NAMALWA (cell line): ENCODE data around the gene CA10.

Experiments
- DNase-seq: peaks from one replicate; pipeline ENCODE4 v3.0.0-alpha.2; 2015; ENCODE audit warnings: low spot score

Gene CA10

GRCh38 chr17:51765282-51766135, 393.0 kb downstream of the CA10 start:
- no peak for DNase-seq

DNA sequence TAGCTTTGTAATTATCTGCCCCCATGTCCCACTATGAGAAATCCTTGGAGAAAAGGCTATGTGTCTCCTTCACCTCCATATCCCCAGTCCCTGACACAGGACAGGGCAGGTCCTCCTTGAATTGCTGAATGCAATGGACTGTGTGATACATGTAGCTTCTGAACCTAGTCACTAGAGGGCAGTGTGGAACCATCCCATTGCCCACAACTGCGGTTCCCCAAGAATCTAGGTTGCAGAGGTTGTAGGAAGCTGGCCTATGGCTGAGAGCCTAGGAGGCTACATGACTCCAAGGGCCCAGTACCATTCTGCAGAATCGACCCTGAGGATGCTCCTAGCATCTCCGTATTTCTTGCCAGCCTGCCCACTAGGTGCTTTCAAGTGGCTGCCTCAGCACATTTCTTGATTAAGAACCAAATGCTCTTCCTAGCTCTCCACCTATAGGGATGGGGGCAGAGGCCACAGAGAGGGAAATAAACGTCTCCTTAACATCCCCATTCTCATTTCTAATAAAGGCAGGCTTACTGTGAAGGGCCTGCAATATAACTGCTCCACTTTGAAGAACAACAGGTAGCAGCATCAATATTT, 394.0 kb downstream of the CA10 start:
- peak; percentile 69 for DNase-seq

GRCh38 chr17:51763058-51763457, 395.5 kb downstream of the CA10 start:
- DNase-seq: no peak

DNA sequence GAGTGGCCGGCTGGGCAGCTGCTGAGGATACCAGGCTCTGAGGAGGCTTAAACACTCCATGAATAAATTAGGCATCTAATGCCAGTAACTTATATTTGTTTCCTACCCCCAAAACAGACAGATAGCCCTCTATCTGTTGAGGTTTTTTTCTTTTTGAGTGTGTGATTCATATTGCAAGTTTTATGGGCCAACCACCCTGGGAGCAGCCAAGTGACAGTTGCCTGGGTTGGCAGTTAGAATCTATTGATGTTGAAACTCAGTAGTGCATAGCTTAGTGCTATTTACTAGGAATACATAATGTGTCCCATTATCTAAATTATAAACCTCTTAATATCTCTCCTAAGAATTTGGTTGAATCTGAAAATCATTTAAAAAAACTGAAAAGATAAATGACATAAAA, 397.4 kb downstream of the CA10 start:
- no peak for DNase-seq

- DNase-seq: no peak
These were observed 399.3 kb downstream of the CA10 start for GRCh38 chr17:51759260-51759659.

- DNase-seq: no peak
These were observed 407.4 kb downstream of the CA10 start for GRCh38 chr17:51751072-51751471.

GRCh38 chr17:51748749-51749604, 409.5 kb downstream of the CA10 start:
- DNase-seq: no peak

DNA sequence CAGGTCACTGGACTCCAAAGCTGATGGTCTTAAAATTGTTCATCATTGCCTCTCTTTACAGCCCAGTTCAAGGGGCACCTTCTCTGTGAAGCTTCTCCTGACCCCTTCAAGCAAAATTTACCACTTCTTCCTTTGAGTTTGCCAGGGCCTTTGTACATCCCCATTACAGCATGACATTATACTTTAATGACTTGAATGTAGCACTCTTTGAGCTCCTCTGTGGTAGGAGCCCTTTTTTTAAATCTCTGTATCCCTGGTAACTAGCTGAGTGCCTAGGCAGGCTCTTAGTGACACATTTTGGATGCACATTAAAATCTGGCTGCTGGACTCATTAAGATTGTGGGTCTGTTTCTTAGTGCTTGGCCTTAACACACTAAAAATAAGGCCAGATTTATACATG, 412.1 kb downstream of the CA10 start:
- DNase-seq: no peak

DNA sequence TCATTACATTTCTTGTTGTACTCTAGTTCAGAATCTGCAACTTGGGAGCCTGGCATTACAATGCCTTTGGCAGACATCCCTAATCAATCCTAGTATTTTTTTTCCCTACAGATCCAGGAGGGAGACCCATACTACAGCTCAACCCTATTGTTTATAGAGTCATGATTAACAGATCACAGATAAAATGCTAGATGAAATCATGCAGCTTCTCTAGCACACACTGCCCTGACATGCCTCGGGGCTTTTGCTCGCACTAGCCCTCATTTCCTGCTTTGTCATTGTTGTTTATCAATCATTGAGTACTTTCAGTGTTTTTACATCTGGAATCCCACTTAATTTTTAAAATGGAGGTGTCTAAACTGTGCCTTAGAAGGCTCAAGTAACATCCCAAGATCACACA, 412.5 kb downstream of the CA10 start:
- no peak for DNase-seq

DNA sequence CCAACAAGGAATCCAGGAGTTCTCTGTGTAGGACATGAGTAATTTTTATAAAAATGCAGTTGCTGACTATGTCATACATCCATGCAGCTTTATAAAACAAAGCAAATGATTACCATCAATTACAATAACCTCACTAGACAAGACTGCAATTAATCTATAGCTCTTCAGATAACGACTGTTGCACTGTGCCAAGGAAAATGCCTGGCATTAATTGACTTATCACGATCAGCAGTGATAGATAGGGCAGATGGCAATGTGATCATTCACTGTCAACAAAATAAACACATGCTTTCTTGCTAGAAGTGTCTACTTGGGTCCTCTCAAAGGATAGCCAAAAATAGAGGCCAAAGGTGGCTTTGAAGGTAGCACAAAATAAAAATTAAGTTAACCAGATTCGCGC, 415.0 kb downstream of the CA10 start:
- DNase-seq: no peak

- DNase-seq: no peak
These were observed 415.9 kb downstream of the CA10 start for GRCh38 chr17:51742571-51742970.

DNA sequence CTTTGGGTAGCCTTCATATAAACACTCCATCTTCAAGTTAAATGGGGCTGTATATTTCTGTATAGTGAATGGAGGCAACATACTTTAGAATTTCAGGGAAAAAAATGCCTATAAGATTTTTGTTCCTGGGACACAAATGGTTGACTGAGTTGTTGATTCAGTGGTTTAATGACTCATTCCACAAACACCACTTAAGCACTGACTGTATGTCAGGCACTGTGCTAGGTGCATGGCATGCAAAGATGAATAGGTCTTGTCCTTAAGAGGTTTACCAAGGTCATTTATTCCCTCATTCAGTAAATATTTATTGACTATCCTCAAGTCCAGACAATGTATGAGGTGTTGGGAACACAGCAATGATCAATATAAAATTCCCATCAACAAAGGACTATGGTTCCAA, 417.1 kb downstream of the CA10 start:
- DNase-seq: no peak

DNA sequence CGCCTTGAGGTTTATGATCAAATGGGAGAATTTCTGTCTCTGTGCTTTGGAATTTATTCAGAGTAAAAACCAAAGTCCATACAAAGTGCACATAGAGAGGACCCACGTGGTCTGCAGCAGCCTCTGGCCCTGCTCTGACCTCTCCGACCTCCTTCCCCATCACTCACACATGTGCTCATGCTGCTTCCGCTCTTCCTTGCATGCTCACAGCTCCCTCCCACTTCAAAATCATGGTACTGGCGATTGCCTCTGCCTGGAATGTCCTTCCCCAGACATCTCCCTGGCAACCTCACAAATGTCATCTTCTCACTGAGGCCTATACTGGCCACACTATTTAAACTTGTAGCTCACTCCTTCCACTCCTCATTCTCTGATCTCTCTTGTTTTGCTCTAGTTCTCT, 418.0 kb downstream of the CA10 start:
- no peak for DNase-seq

- DNase-seq: no peak
These were observed 419.1 kb downstream of the CA10 start for GRCh38 chr17:51739245-51739886.

DNA sequence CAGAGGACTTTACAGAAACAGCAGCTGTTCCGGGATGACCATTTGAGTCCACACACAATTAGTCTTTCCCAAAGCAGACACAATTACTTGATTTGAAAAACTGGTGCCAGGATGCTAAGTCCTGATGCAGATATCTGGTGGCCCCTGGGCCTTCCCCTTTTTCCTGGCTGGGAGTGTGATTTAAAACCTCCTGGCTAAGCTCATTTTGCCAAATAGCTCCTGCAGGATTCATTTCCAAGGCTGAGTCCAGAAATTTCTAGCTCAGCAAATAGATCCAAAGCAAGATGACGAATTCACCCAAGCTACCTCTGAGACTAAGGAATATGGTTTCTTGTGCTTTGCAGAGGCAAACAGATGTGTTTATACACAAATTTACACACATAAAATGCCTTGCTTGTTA, 422.2 kb downstream of the CA10 start:
- no peak for DNase-seq

GRCh38 chr17:51734976-51735375, 423.5 kb downstream of the CA10 start:
- DNase-seq: no peak

GRCh38 chr17:51734462-51734861, 424.1 kb downstream of the CA10 start:
- peak; percentile 3 for DNase-seq

DNA sequence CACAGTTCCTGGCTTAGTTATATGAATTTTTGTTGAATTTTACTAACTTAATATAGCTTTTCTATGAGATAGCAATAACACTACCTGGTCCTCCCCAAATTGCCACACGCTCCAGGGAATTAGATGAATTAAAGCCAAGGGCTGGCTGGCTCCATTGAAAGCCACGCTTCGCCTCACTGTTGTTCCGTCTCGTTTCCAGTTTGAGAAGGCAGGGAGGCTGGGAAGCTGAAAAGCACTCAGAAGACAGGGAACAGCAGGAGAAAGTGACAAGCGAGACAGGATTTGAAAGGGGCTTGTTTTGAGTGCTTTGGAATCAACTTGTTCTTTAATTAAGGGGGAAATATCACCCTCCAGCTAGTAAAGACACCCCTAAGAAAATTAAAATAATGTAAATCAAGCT, 425.3 kb downstream of the CA10 start:
- no peak for DNase-seq

GRCh38 chr17:51731941-51732722, 426.4 kb downstream of the CA10 start:
- DNase-seq: no peak

GRCh38 chr17:51730303-51731050, 428.0 kb downstream of the CA10 start:
- no peak for DNase-seq

GRCh38 chr17:51725185-51725584, 433.3 kb downstream of the CA10 start:
- DNase-seq: peak; percentile 26
